GM21381 (cell line): Measurements from ENCODE around the gene DIP2B.
"Not testable (repeated sequence)": the region's sequence is repeated elsewhere in the genome, so short reads cannot be mapped to it uniquely, and the experiment has no call there.

ENCODE experiments used
- ATAC-seq: cut with Tn5 transposase; IDR thresholded peaks from one replicate; pipeline ENCODE4 v1.9.1; 2021; ENCODE audit warnings: mild to moderate bottlenecking, moderate library complexity; ENCODE audit not compliant: unreplicated experiment

The DIP2B gene

DNA sequence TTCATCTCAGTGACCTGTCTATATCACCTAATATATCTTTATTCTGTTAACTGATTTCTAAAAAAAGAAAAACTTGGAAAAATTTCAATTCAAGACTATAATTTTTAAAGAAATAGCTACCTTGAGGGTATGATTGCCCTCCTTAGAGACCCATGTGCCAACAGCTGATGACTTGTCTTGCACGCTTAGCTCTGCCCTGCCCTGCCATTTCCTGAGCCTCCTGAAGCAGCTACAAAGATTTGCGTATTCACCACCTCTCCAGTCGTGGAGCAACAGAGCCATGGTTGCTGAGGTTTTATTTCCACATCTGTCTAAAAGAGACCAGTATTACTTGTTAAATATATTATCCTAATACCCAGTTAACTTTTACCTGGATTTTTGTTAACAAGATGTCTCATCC lies 167.4 kb downstream of the DIP2B start:
- no peak for ATAC-seq

DNA sequence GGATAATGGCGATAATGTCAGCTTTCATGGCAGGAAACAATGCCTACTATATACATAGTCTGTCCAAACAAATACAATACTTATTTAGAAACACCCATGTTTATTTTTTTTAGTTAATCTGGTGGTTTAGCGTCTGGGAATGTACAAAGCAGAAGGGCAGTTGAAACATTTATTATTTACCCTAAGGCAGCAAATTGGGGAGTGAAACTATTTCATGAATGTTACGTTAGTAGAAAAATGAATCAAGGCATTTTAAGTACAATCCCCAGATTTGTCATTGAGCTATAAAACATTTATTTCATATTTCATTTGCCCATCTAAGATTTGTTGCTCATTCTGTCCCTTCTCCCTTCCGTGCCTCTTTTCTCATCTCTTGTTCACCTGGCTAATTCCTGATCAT lies 172.0 kb downstream of the DIP2B start:
- ATAC-seq = no peak

DNA sequence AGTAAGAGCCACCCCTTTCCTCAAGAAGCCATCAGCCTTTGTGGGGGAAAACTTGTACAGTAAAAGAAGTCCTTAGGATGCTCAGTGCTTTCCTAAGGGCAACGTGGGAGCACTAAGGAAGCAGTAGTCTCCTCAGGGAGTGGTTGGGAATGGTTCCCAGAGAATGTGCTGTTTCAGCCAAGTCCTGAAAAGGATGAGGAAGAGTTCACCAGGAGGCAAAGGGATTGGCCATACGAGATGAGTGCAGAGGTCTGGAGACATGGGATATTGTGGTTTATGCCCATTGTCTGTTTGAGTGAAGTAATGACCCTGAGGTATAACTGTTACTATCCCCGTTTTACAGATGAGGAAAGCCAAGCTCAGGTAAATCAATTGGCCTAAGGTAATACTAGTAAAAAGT lies 173.1 kb downstream of the DIP2B start:
- no peak for ATAC-seq

DNA sequence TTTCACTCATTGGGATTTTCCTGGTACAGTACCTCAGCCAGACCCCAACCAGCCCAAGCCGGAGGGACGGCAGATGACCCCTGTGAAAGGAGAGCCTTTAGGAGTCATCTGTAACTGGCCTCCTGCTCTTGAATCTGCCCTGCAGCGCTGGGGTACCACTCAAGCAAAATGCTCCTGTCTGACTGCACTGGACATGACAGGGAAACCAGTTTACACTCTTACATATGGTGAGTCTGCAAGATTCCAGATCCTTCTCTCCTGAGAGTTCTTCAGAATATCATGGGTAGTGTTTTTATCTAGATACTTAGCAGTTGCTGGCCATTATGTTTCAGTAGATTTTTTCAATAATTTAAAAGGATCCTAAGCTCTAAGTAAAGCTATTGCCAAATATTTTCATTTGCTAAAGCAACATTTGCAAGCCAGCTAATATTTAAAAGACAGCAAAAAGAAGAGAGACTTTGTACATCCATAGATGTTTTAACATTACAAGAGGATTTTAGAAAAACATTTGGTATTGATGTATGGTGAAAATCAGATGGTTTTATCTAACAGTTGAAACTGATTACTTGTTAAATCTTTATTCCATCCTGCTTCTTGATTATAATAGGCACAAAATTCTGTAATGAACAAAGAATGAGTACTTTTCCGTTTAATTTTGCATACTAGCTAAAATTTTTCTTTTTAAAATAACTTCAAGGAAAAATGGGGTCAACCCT lies 174.0 kb downstream of the DIP2B start:
- ATAC-seq = no peak

DNA sequence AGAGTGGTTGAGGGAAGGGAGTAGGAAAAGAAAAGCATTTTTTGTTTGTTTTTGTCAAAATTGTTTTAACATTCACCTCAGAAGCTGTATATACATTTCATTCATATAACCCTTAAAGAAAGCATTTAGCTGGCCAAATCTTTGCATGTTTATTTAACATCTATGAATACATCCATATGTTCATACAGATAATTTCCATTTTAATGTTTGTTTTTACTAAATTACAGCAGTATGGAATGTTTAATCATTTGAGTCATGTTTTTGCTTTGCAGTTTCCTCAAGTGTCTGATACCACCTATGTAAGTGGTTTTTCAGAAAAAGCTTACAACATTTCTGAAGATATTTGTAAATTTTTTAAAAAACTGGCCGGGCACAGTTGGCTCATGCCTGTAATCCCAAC lies 174.8 kb downstream of the DIP2B start:
- ATAC-seq = no peak

DNA sequence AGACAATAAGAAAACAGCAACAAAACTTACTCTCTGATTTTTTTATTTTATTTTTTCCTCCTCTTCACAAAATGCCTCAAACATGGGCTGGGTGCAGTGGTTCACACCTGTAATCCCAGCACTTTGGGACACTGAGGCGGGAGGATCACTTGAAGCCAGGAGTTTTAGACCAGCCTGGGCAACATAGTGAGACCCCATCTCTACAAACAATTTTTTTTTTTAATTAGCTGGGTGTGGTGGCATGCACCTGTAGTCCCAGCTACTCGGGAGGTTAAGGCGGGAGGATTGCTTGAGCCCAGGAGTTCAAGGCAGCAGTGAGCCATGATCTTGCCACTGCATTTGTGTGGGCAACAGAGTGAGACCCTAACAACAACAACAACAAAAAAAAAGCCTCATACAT lies 176.3 kb downstream of the DIP2B start:
- ATAC-seq = not testable (repeated sequence)

DNA sequence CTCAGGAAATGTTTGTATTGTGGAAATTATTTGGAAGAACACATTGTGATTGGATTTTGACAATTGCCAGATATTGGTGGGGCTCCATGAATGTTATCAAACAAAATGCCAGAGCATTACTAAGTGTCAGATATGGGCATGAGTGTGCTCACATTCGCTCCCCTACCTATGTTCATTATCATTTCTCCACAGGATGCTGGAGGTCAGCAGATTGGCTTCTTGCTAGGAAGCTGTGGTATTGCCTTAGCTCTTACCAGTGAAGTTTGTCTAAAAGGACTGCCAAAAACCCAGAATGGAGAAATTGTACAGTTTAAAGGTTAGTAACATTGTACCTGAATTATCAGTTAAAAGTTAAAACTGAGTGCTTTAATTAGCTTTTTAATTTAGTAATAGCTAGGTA lies 180.9 kb downstream of the DIP2B start:
- ATAC-seq = no peak

DNA sequence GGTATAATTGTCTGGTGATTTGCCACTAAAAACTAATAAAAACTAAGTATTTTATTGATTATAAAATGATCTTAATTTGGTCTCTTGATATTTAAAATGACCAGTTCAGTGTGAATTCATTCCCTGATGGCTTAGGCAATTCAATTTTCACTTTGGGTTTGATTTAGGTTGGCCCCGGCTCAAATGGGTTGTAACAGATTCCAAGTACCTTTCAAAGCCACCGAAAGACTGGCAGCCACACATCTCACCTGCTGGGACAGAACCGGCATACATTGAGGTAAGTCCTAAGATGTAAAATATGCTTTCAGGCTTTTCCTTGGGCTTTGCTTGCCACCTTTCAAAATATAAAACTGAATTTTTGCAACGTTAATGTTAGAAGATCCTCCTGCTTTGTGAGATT lies 181.6 kb downstream of the DIP2B start:
- ATAC-seq = no peak

DNA sequence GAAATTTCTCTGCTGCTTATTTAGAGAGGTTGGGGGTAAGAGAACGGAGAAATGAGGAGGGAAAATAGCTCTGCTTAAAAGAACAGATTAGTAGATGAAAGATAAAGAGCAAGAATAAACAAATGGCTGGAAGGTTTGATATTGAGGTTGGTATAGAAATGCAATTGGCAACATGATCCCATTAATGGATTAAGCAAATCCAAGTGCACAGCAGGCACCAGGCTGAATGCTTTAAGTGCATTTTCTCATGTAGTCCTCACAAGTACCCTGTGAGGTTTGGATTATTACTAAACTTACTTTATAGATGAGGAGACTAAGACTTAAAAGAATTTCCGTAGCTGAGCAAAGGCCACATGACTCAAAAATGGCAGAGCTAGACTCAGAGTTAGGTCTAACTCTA lies 182.2 kb downstream of the DIP2B start:
- no peak for ATAC-seq

DNA sequence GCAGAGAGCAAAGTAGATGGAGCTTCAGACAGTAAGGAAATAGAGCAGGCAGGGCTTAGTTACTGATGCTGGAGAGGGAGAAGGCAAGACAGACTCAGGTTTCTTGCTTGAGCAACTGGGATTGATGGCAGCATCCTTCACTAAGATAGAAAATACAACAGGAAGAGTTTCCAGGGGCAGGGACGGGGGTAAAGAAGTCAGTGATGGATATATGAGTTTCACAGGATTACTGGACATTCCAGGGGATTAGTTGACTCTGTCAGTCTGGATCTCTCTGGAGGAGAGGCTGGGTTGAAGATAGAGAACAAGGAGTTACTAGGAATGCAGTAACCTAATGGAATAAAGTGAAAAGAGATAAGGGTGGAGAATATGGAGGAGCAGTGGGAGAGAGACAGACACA lies 184.7 kb downstream of the DIP2B start:
- no peak for ATAC-seq

DNA sequence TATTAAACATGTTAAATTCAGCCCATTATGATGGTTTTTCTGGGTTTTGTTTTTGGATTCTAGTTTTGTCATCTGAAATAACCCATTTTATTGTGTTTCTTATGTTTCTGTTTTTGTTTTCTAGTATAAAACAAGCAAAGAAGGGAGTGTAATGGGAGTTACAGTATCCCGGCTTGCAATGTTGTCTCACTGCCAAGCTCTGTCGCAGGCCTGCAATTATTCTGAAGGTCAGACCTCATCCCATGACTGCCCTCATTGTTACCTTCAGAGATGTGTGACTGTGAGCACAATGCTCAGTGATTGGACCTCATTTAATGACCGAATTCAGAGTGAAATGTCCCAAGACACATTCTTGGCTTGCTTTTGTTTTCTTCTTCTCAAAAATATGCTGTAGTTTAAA lies 186.1 kb downstream of the DIP2B start:
- ATAC-seq = no peak

DNA sequence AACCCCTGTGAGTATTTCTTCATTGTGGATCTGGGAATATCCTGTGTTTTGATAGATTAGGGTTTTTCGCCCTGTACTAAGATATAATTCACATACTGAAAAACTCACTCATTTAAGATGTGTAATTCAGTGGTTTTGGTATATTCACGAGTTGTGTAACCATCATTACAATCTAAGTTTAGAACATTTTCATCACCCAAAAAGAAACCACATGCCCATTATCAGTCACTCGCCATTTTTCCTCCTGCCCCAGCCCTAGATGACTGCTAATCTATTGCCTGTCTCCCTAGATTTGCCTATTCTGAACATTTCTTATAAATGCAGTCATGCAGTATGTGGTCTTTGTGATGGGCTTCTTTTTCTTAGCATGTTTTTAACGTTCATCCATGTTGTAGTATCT lies 191.2 kb downstream of the DIP2B start:
- no peak for ATAC-seq

DNA sequence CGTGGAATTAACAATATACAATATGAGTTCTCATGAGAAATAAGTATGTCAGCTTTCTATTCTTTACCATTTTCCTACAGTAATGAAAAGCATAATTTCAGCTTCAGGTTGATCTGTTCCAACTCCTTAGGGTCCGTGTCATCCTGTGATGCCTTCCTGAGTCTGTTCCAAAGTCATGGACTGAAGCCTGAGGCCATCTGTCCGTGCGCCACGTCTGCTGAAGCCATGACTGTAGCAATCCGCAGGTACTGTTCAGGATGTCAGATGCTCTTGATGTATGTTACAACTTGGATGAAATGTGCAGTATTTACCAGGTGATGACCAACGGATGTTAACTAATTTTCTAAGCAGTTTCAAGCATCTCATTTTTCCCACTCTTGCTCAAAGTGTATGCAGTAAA lies 192.1 kb downstream of the DIP2B start:
- ATAC-seq = no peak

DNA sequence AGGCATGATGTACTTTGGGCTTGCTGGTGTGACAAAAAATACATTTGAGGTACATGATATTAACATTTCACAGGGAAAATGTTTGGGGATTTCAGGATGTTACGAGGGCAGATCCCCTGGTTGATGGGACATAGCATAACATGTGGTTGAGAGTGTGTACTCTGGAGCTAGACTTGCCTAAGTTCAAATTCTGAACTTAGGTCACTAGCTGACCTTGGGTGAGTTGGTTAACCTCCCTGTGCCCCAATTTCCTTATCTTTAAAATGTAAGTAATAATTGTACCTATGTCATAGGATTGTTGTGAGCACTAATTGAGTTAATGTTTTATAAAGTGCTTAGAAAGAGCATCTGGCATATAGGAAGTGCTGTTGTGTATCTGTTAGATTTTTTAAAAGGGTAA lies 194.4 kb downstream of the DIP2B start:
- ATAC-seq = no peak

DNA sequence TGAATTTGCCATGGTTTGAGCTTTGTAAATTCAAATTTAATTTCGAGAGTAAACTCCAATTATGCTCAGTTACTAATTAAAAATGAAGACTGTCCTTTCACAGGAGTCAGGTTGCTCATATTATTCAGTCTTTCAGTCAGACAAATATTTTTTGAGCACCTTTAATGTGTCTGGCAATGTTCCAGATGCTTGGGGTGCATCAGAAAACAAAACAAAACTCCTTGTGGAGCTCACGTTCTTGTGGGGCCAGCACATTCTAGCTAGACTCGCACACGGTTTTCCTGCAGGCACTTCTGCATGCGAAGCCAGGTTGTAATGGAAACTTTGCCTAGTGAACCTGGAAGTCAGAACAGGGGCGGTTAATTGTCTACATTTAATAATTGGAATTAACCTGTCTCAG lies 195.2 kb downstream of the DIP2B start:
- ATAC-seq = no peak

DNA sequence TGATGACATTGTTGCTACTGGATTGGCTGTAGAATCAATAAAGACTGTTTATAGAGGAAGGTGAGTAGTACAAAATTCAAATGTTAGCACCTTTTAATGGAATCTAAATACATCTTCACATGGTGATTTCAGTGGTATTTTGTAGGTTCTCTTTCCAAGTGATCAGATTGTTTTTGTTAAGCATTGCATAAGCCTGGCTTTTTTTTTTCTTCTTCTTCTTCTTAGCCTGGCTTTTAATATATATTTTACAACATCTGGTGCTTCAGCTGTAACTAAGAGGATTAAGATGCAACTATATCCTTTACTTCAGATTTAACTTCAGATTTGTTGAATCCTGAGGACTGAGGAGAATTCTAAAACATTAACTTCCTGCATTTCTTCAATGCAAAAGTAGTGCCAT lies 201.8 kb downstream of the DIP2B start:
- no peak for ATAC-seq

DNA sequence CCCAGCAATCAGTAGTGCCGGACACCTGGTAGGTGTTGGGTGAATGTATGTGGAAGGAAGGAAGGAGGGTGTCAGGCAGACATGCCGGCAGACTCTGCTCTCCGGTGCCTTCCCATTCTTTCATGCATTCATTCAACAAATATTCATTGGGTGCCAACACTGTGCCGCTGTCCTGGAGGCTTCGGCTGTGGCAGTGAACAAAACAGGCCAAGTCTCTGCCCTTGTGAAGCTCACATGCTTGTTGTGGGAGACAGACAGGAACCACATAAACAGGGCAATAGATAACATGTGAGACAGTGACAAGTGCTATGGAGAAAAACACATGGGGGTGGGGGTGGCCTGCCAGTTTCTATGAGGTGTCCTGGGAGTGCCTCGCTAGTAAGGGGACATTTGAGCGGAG lies 202.6 kb downstream of the DIP2B start:
- ATAC-seq = no peak

DNA sequence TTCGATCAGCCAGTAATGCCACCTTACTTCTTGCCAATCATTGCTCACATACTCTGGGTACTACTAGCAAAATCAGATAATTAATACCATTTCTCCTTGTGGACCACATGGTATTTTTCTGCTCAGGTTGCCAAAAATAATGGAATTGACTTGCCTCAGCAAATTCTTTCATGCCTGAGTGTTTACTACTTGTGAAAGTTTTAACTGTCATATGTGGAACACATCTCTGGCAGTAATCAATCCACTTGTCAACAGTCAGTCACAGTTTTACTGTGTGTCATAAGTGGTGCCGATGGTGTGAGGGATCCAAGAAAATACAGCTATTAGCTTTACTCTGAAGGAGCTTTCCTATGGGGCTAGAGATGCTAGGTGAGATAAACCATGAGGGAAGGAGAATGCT lies 203.8 kb downstream of the DIP2B start:
- ATAC-seq = no peak

DNA sequence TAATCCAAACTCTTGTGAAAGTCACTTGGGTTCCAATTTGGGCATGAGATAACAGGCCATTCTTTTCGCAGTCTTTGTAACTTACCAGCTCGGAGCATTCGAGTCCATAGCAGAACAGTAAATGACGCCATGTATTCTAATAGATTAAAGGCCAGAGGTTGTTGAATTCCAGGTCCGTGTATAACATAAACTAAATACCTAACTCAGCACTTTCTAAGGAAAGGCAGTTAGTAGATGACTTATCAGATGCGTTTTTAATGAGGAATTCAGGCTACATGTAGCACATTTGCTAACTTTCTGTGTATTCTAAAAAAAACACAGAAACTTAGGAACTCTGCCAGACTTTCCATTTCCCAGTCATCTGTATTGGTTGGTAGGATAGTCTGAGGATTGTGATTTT lies 206.3 kb downstream of the DIP2B start:
- no peak for ATAC-seq

DNA sequence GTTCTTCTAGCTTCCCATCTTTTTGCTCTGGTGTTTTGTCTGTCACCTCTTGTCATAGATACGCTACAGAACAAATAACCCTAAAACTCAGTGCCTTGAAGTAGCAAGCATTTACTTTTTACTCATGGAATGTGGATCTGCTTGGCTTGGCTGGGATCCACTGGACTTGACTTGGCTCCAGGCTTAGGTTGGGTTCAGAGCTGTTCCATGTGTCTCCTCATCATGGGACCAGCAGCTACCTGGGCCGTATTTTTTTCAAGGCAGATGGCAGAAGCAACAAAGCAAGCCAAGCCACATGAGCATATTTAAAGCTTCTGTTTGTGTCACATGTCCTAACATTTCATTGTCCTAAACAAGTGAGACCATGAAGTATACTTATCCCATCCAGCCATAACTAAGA lies 210.4 kb downstream of the DIP2B start:
- ATAC-seq = no peak

DNA sequence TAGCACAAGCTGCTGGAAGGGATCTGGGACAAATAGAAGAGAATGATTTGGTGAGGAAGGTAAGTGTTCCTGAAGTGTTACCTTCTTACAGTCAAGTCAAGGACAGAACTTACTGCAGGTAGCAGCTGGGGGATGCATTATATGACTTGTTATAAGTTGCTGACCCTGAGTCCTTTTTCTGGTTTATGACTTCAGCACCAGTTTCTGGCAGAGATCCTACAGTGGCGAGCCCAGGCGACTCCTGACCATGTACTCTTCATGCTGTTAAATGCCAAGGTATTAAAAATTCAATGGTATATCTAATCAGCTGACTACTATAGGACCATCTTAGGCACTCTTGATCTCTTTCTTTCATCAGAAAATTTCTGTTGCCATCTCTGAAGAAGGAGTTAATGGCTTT lies 214.0 kb downstream of the DIP2B start:
- ATAC-seq = no peak

DNA sequence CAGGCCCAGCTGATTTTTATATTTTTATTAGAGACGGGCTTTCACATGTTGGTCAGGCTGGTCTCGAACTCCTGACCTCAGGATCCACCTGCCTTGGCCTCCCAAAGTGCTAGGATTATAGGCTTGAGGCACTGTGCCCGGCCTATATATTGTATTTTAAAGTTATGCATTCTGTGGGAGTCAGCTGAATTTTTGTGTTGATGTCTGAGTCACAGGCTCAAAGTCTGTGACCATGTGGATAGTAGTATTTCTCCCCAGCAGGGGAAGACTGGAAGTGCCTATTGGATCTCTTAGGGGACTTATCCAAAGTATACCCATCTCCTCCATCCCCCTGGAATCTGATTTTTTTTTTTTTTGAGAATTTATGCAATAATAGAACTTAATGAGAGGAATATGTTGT lies 215.3 kb downstream of the DIP2B start:
- ATAC-seq = no peak

DNA sequence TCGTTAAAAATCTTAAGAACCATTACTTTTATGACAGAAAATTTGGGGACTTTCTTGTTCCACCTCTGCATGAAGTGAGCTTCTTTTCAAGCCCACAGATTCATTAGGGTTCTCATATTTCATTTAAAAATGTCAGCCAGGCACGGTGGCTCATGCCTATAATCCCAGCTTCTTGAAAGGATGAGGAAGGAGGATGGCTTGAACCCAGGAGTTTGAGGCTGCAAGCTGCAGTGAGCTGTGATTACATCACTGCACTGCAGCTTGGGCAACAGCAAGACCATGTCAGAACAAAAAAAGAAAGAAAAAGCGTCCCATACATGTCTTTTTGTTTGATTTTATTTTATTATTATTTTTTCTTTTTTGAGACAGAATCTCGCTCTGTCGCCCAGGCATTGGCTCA lies 215.7 kb downstream of the DIP2B start:
- ATAC-seq = no peak

DNA sequence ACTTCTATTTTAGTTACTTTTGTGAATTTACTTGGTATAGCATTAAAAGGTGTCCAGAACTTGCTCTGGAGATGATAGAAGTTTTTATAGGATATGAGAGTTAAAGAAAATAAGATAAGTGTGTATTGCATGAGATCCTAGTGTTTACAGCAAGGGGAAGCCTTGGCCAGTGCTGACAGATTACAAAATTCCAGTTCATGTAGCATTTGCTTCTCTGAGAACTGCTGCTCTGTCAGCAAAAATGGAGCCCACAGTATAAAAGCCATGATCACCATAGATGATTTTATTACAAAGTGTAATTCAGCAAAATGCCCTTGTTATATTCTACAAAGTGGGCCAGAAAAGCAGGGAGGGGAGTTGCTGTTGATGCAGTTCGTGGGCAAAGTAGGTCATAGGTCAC lies 219.1 kb downstream of the DIP2B start:
- ATAC-seq = no peak
